ENCODE measurements around the gene EPDR1.

DNA sequence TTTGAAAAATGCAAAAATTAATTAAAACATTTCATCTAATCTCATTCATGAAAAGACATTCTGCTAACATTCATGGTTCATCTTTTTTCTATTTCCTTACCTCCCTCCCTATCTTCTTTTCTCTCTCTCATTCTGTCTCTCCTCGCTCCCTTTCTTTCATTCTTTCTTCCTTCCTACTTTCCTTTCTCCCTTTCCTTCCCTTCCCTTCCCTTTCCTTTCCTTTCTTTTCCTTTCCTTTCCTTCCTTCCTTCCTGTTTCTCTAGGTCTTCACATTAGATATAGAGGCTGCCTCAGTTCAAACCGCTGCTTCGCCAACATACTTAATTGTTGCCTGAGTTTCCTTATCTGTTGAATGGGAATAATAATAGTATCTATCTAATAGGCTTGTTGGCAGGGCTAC, 25.8 kb upstream of the EPDR1 start:
- TF ChIP-seq CTCF (IDR thresholded peaks at IDR 0.05): no peak
- TF ChIP-seq ZFX (IDR thresholded peaks at IDR 0.05; ENCODE audit: borderline replicate concordance): no peak

Measured in 22Rv1 (cell line).